Right atrium auricular region (tissue), 2 donors: ENCODE data around the gene ACLY. TPM values are rescaled to one million over a fixed set of nuclear protein-coding genes. Genes with fewer than 3 reads are reported as not detected.

Experiments used
- DNase-seq: peaks from one replicate; pipeline ENCODE4 v3.0.0-alpha.2; 2019; ENCODE audit warnings: low spot score
- H3K27ac ChIP-seq, 2 donors: fragments of 200-600 bp; sonication (generic); 1 replicate in 1 of 2; 2 replicates in 1 of 2; pipeline ENCODE4 v1.5.1; 2016 to 2019
- H3K27me3 ChIP-seq, 2 donors: fragments of 200-600 bp; sonication (generic); one replicate each; pipeline versions ENCODE4 v1.5.1 to v1.6.0; 2017 to 2019
- H3K36me3 ChIP-seq: fragments of 200-600 bp; sonication (generic); one replicate; pipeline ENCODE4 v1.5.1; 2016
- H3K4me1 ChIP-seq, 2 donors: fragments of 200-600 bp; sonication (generic); one replicate each; pipeline versions ENCODE4 v1.5.1 to v1.6.0; 2017 to 2019
- H3K4me3 ChIP-seq, 2 donors: fragments of 200-600 bp; sonication (generic); 1 replicate in 1 of 2; 2 replicates in 1 of 2; pipeline ENCODE4 v1.5.1; 2017 to 2019; ENCODE audit warnings: mild to moderate bottlenecking in 1 of 2, moderate library complexity in 1 of 2
- H3K9me3 ChIP-seq, 2 donors: fragments of 200-600 bp; sonication (generic); one replicate each; pipeline ENCODE4 v1.5.1; 2019
- CTCF ChIP-seq, 2 donors: fragments of 200-600 bp; sonication (generic); IDR thresholded peaks; one replicate each; pipeline ENCODE4 v1.5.1; 2019; ENCODE audit warnings: antibody characterized with exemption in 2 of 2
- total RNA-seq, 2 donors: library from RNA; depleted of rRNA; stranded (reverse); fragments of >200 nt; gene quantifications; one replicate each; pipeline ENCODE4 v1.1.0, GENCODE V29; 2016

Gene ACLY
- total RNA-seq, 2 donors from 2014 or later = 31.7 to 42.2 TPM

- Histone ChIP-seq H3K27ac (no peak overlapping the region), H3K36me3 (no peaks in the 10 kb centered on the region), H3K9me3 (no peaks in the 10 kb centered on the region), H3K27me3 (no peaks in the 10 kb centered on the region), H3K4me1 (peaks cover 0 to 4% of the 10 kb centered on the region in 2 donors), H3K4me3 (no peak overlapping the region)
- no peak for DNase-seq
- TF ChIP-seq CTCF (IDR thresholded peaks at IDR 0.05) = no peak
Observed at GRCh38 chr17:41957869-41958439, 39.2 kb upstream of the ACLY start.

DNA sequence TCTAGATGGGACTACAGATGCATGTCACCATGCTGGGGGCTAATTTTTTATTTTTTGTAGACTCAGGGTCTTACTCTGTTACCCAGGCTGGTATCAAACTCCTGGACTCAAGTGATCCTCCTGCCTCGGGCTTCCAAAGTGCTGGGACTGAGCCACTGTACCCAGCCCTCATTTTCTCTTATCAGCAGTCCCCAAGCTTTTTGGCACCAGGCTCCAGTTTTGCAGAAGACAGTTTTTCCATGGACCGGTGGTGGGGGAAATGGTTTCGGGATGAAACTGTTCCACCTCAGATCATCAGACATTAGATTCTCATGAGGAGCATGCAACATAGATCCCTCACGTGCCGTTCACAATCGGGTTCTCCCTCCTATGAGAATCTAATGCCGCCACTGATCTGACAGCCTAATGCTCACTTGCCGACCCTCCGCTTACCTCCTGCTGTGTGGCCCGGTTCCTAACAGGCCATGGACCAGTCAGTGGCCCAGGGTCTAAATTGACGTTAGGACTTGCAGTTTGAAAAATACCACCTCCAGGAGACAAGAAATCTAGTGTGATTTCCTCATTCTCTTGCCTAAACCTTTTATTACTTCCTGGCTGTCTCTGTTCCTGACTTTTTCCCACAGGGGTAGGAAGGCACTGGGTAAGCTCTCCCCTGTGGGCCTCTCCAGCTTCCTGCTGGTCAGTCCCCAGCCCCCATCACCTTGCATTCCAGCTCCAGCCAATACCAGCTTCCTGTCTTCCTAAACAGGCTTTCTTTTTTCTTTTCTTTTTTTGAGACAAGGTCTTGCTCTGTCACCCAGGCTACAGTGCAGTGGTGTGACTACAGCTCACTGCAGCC, 38.5 kb upstream of the ACLY start:
- no peak overlapping the region for H3K27ac ChIP-seq
- no peak overlapping the region for H3K4me3 ChIP-seq
- H3K9me3 ChIP-seq = no peaks in the 10 kb centered on the region
- no peak for DNase-seq
- H3K27me3 ChIP-seq = no peaks in the 10 kb centered on the region
- no peaks in the 10 kb centered on the region for H3K36me3 ChIP-seq
- no peaks in the 10 kb centered on the region for H3K4me1 ChIP-seq
- TF ChIP-seq CTCF (IDR thresholded peaks at IDR 0.05) = no peak

GRCh38 chr17:41956522-41956921, 37.8 kb upstream of the ACLY start:
- DNase-seq = no peak
- Histone ChIP-seq H3K27me3 (no peaks in the 10 kb centered on the region), H3K4me1 (no peaks in the 10 kb centered on the region), H3K4me3 (no peak overlapping the region), H3K36me3 (no peaks in the 10 kb centered on the region), H3K27ac (no peak overlapping the region), H3K9me3 (no peaks in the 10 kb centered on the region)
- TF ChIP-seq CTCF (IDR thresholded peaks at IDR 0.05) = no peak

- Histone ChIP-seq H3K27ac (no peak overlapping the region), H3K27me3 (no peaks in the 10 kb centered on the region), H3K4me1 (no peaks in the 10 kb centered on the region), H3K36me3 (no peaks in the 10 kb centered on the region), H3K4me3 (no peak overlapping the region), H3K9me3 (no peaks in the 10 kb centered on the region)
- no peak for DNase-seq
- TF ChIP-seq CTCF (IDR thresholded peaks at IDR 0.05) = no peak
Observed at GRCh38 chr17:41948762-41949460, 30.2 kb upstream of the ACLY start.

DNA sequence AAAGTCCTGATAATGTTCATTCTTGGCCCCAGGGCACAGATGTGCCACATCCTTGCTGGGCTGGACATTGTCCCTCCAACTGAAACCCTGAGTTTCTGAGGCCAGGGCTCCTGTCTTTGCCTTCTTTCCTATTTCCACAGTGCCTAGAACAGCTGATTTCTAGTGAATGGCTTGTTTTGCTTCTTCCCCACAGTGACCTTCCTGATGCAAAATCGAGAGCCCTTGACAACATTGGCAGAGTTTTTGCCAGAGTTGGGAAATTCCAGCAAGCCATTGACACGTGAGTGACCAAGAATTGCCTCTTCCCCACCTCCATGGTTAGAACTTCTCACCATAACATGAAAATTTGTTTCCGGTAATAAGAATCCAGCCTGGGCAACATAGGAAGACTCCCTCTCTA, 26.2 kb upstream of the ACLY start:
- no peaks in the 10 kb centered on the region for H3K36me3 ChIP-seq
- no peak for TF ChIP-seq CTCF (IDR thresholded peaks at IDR 0.05)

More for the DNA sequence above, 26.2 kb upstream of the ACLY start:
- no peaks in the 10 kb centered on the region for H3K9me3 ChIP-seq
- H3K4me3 ChIP-seq = no peak overlapping the region
- H3K27me3 ChIP-seq = no peaks in the 10 kb centered on the region
- no peaks in the 10 kb centered on the region for H3K4me1 ChIP-seq
- no peak overlapping the region for H3K27ac ChIP-seq
- DNase-seq = no peak
